Glutamatergic neuron (in vitro differentiated cells): Measurements from ENCODE around the gene ADGRL3. TPM values are rescaled to one million over a fixed set of nuclear protein-coding genes. Genes with fewer than 3 reads are reported as not detected.

Source experiments
- DNase-seq: peaks from one replicate; pipeline ENCODE4 v3.0.0; 2022
- H3K27ac Mint-ChIP-seq: one replicate; pipeline ENCODE4 v1.8.0; 2020; ENCODE audit warnings: mild to moderate bottlenecking, mixed read lengths, inconsistent platforms; ENCODE audit not compliant: unreplicated experiment
- H3K27me3 Mint-ChIP-seq: one replicate; pipeline ENCODE4 v1.8.0; 2020; ENCODE audit warnings: mild to moderate bottlenecking, moderate library complexity, mixed read lengths, inconsistent platforms; ENCODE audit not compliant: unreplicated experiment
- H3K36me3 Mint-ChIP-seq: one replicate; pipeline ENCODE4 v1.8.0; 2020; ENCODE audit warnings: mild to moderate bottlenecking, mixed read lengths, inconsistent platforms; ENCODE audit not compliant: unreplicated experiment
- H3K4me1 Mint-ChIP-seq: one replicate; pipeline ENCODE4 v1.8.0; 2020; ENCODE audit warnings: mild to moderate bottlenecking, low read depth, mixed read lengths, inconsistent platforms; ENCODE audit not compliant: unreplicated experiment
- H3K4me3 Mint-ChIP-seq: one replicate; pipeline ENCODE4 v1.8.0; 2020; ENCODE audit warnings: mild to moderate bottlenecking, mixed read lengths, inconsistent platforms; ENCODE audit not compliant: unreplicated experiment
- H3K9me3 Mint-ChIP-seq: one replicate; pipeline ENCODE4 v1.8.0; 2020; ENCODE audit warnings: mild to moderate bottlenecking, moderate library complexity, mixed read lengths, inconsistent platforms; ENCODE audit not compliant: unreplicated experiment
- CTCF ChIP-seq: fragments of 200-600 bp; sonication (generic); IDR thresholded peaks from one replicate; pipeline ENCODE4 v1.5.0; 2021; ENCODE audit not compliant: partially characterized antibody, unreplicated experiment
- total RNA-seq: library from RNA; stranded (reverse); fragmentation: NEBNext Ultra II Directional; extraction: Animal tissue kit (Norgen Biotek cat#: 25700); gene quantifications from one replicate; pipeline ENCODE4 v1.2.1, GENCODE V29; 2021; ENCODE audit not compliant: unreplicated experiment

The ADGRL3 gene
- total RNA-seq, 1 donor from 2014 or later: 193 TPM

GRCh38 chr4:61485056-61485455 is 284.9 kb downstream of the ADGRL3 start:
- no peak for DNase-seq
- Mint-ChIP-seq H3K36me3 (no peaks in the 10 kb centered on the region), H3K27me3 (no peaks in the 10 kb centered on the region), H3K27ac (no peak overlapping the region), H3K4me3 (no peak overlapping the region), H3K9me3 (no peaks in the 10 kb centered on the region), H3K4me1 (peaks cover 4% of the 10 kb centered on the region)
- no peak for TF ChIP-seq CTCF

- H3K9me3 Mint-ChIP-seq: no peaks in the 10 kb centered on the region
- H3K4me1 Mint-ChIP-seq: peaks cover 20% of the 10 kb centered on the region
- TF ChIP-seq CTCF: no peak
- no peaks in the 10 kb centered on the region for H3K27me3 Mint-ChIP-seq
- H3K27ac Mint-ChIP-seq: peak overlapping the region; percentile 0
- no peak overlapping the region for H3K4me3 Mint-ChIP-seq
- H3K36me3 Mint-ChIP-seq: no peaks in the 10 kb centered on the region
- no peak for DNase-seq
Measured at GRCh38 chr4:61489927-61490326, 289.8 kb downstream of the ADGRL3 start.

- Mint-ChIP-seq H3K4me1 (peaks cover 20% of the 10 kb centered on the region), H3K9me3 (peaks cover 4% of the 10 kb centered on the region), H3K4me3 (peak overlapping the region; percentile 60), H3K27me3 (no peaks in the 10 kb centered on the region), H3K27ac (peak overlapping the region; percentile 93), H3K36me3 (no peaks in the 10 kb centered on the region)
- no peak for DNase-seq
- no peak for TF ChIP-seq CTCF
Measured at GRCh38 chr4:61493041-61493440, 292.9 kb downstream of the ADGRL3 start.

- Mint-ChIP-seq H3K9me3 (peaks cover 4% of the 10 kb centered on the region), H3K36me3 (no peaks in the 10 kb centered on the region), H3K27me3 (no peaks in the 10 kb centered on the region), H3K27ac (peak overlapping the region; percentile 93), H3K4me3 (peak overlapping the region; percentile 60), H3K4me1 (peaks cover 20% of the 10 kb centered on the region)
- no peak for DNase-seq
- no peak for TF ChIP-seq CTCF
Measured at GRCh38 chr4:61493470-61493869, 293.3 kb downstream of the ADGRL3 start.

GRCh38 chr4:61500883-61501282 is 300.8 kb downstream of the ADGRL3 start:
- no peaks in the 10 kb centered on the region for H3K36me3 Mint-ChIP-seq
- no peak for DNase-seq
- H3K27me3 Mint-ChIP-seq: peaks cover 2% of the 10 kb centered on the region
- peak overlapping the region; percentile 28 for H3K27ac Mint-ChIP-seq
- H3K4me1 Mint-ChIP-seq: peaks cover 29% of the 10 kb centered on the region
- peaks cover 3% of the 10 kb centered on the region for H3K9me3 Mint-ChIP-seq
- peak overlapping the region; percentile 20 for H3K4me3 Mint-ChIP-seq
- TF ChIP-seq CTCF: no peak
